HCT116 (cell line): ENCODE results near the gene SLC4A5. TPM values are rescaled to one million over a fixed set of nuclear protein-coding genes. Genes with fewer than 3 reads are reported as not detected.

Experiments used
- ATAC-seq: fragments of 200-7000 bp; cut with Tn5 transposase; 2 replicates; pipeline ENCODE4 v1.9.1; 2020; ENCODE audit warnings: mild to moderate bottlenecking, moderate library complexity
- BruUV-seq: library from RNA; stranded (reverse); fragments of 400-500 nt; replicated peaks from 2 replicates; lab custom pipeline; 2021; lab: Mats Ljungman, UMichigan
- CTCF ChIA-PET: fragments of 300-600 bp; sonication (Branson Sonifier 250); formaldehyde crosslinking; loops from one replicate; lab custom pipeline; 2021; ENCODE audit warnings: antibody characterized with exemption; lab: Charles Lee
- POLR2A ChIA-PET: fragments of 300-600, 350-600 bp; sonication (Branson Sonifier 250); formaldehyde crosslinking; loops from one replicate; lab custom pipeline; 2021; ENCODE audit warnings: antibody characterized with exemption; lab: Charles Lee
- RAD21 ChIA-PET, 2 experiments: fragments of 300-600 bp; sonication (Branson Sonifier 250); formaldehyde crosslinking; loops; one replicate each; lab custom pipeline; 2023; ENCODE audit warnings: low total read pairs in 2 of 2; ENCODE audit not compliant: uncharacterized antibody in 2 of 2, unreplicated experiment in 2 of 2, low non-redundant PET in 1 of 2; lab: Charles Lee
- DNase-seq: peaks from one replicate; pipeline ENCODE4 v3.0.0-alpha.2; 2010; ENCODE audit warnings: low read depth, low spot score
- H2AFZ ChIP-seq: fragments of 200-600 bp; shearing (Covaris generic), sonication (generic); 2 replicates; pipeline ENCODE4 v1.6.1; 2017; ENCODE audit warnings: low read depth, mixed run types, mixed read lengths, antibody characterized with exemption, low read length; ENCODE audit not compliant: poor library complexity, severe bottlenecking
- H3K27ac ChIP-seq: 2 replicates; pipeline ENCODE4 v1.5.1; 2012; ENCODE audit warnings: low read depth, low read length
- H3K27me3 ChIP-seq: fragments of 200-600 bp; sonication (generic); 2 replicates; pipeline ENCODE4 v1.6.1; 2016; ENCODE audit warnings: mixed run types, low read length, mixed read lengths; ENCODE audit not compliant: insufficient read depth
- H3K36me3 ChIP-seq, 2 experiments: fragments of 200-500 bp in 1 of 2; fragments of 200-600 bp in 1 of 2; sonication (Bioruptor generic) in 1 of 2; sonication (generic) in 1 of 2; 2 replicates each; pipeline versions ENCODE4 v1.5.1 to v1.6.1; 2014 to 2016; ENCODE audit warnings: low read length in 2 of 2, inconsistent platforms in 1 of 2, mixed read lengths in 1 of 2, mixed run types in 1 of 2; ENCODE audit not compliant: insufficient read depth in 2 of 2, control insufficient read depth in 1 of 2
- H3K4me1 ChIP-seq, 2 experiments: fragments of 200-600 bp in 1 of 2; sonication (generic) in 1 of 2; 2 replicates each; pipeline versions ENCODE4 v1.5.1 to v1.6.1; 2012 to 2017; ENCODE audit warnings: low read length in 2 of 2, inconsistent platforms in 1 of 2, mild to moderate bottlenecking in 1 of 2, mixed read lengths in 1 of 2, mixed run types in 1 of 2, moderate library complexity in 1 of 2; ENCODE audit not compliant: insufficient read depth in 2 of 2, control insufficient read depth in 1 of 2
- H3K4me2 ChIP-seq: fragments of 200-600 bp; sonication (generic); 2 replicates; pipeline ENCODE4 v1.6.1; 2017; ENCODE audit warnings: mixed run types, low read length, mixed read lengths
- H3K4me3 ChIP-seq, 2 experiments: fragments of 200-600 bp in 1 of 2; sonication (generic) in 1 of 2; replicated peaks in 1 of 2; 2 replicates each; pipeline ENCODE4 v1.5.1; 2011 to 2016; ENCODE audit warnings: low read length in 2 of 2, control low read depth in 1 of 2, low read depth in 1 of 2, mild to moderate bottlenecking in 1 of 2, mixed read lengths in 1 of 2, mixed run types in 1 of 2
- H3K79me2 ChIP-seq: fragments of 200-600 bp; sonication (generic); 2 replicates; pipeline ENCODE4 v1.6.1; 2017; ENCODE audit warnings: mild to moderate bottlenecking, mixed run types, low read length, moderate library complexity, mixed read lengths; ENCODE audit not compliant: insufficient read depth
- H3K9ac ChIP-seq: fragments of 200-600 bp; sonication (generic); 2 replicates; pipeline ENCODE4 v1.6.1; 2016; ENCODE audit warnings: low read length, mixed read lengths
- H3K9me2 ChIP-seq: fragments of 200-600 bp; sonication (generic), shearing (Covaris generic); 2 replicates; pipeline ENCODE4 v1.6.1; 2017; ENCODE audit warnings: mixed run types, mild to moderate bottlenecking, moderate library complexity; ENCODE audit not compliant: insufficient read depth
- H3K9me3 ChIP-seq, 2 experiments: fragments of 200-500 bp in 1 of 2; fragments of 200-600 bp in 1 of 2; sonication (Bioruptor generic) in 1 of 2; sonication (generic) in 1 of 2; 2 replicates each; pipeline ENCODE4 v1.6.1; 2014 to 2017; ENCODE audit warnings: low read length in 2 of 2, mixed read lengths in 2 of 2, inconsistent platforms in 1 of 2, low read depth in 1 of 2, mild to moderate bottlenecking in 1 of 2, mixed run types in 1 of 2, moderate library complexity in 1 of 2; ENCODE audit not compliant: control insufficient read depth in 1 of 2, insufficient read depth in 1 of 2
- H4K20me1 ChIP-seq: fragments of 200-600 bp; sonication (generic), shearing (Covaris generic); 2 replicates; pipeline ENCODE4 v1.6.1; 2017; ENCODE audit warnings: mixed run types, mild to moderate bottlenecking, moderate library complexity; ENCODE audit not compliant: insufficient read depth
- CEBPB ChIP-seq: IDR thresholded peaks from 2 replicates; pipeline ENCODE4 v1.6.1; 2012; ENCODE audit warnings: low read depth
- FOSL1 ChIP-seq: IDR thresholded peaks from 2 replicates; pipeline ENCODE4 v1.6.1; 2012; ENCODE audit warnings: low read depth
- POLR2A ChIP-seq: IDR thresholded peaks from 2 replicates; pipeline ENCODE4 v1.7.0; 2011; ENCODE audit warnings: borderline replicate concordance; ENCODE audit not compliant: insufficient read depth, insufficient read length; ENCODE audit errors: extremely low read depth
- POLR2AphosphoS5 ChIP-seq: IDR thresholded peaks from 2 replicates; pipeline ENCODE4 v1.6.1; 2011; ENCODE audit warnings: mild to moderate bottlenecking, low read depth, low read length, moderate library complexity
- RAD21 ChIP-seq: IDR thresholded peaks from 2 replicates; pipeline ENCODE4 v1.6.1; 2012; ENCODE audit warnings: low read depth, mild to moderate bottlenecking
- REST ChIP-seq: IDR thresholded peaks from 2 replicates; pipeline ENCODE4 v1.6.1; 2012; ENCODE audit warnings: low read depth
- SIN3A ChIP-seq: IDR thresholded peaks from 2 replicates; pipeline ENCODE4 v1.6.1; 2012; ENCODE audit warnings: low read depth
- SRF ChIP-seq: IDR thresholded peaks from 2 replicates; pipeline ENCODE4 v1.6.1; 2012; ENCODE audit warnings: low read depth
- ZFX ChIP-seq: fragments of 450-650 bp; IDR thresholded peaks from 2 replicates; pipeline ENCODE4 v1.6.1; 2017
- intact Hi-C: fragments of 100-400 bp; cut with micrococcal nuclease; formaldehyde crosslinking; loops from 2 replicates; pipeline ENCODE4 v1.10.0; 2022
- total RNA-seq: library from RNA; stranded (reverse); gene quantifications from one replicate; pipeline ENCODE4 v1.2.1, GENCODE V29; 2021; ENCODE audit not compliant: unreplicated experiment
- TF ChIP-seq, protein P1 (sequence below): IDR thresholded peaks from 2 replicates; pipeline ENCODE4 v1.6.1; 2011; ENCODE audit warnings: mild to moderate bottlenecking, low read length, moderate library complexity; ENCODE audit not compliant: insufficient replicate concordance; ENCODE audit errors: extremely low read depth
- TF ChIP-seq, protein P2 (sequence below), 3 experiments: fragments of 200-600 bp in 1 of 3; sonication (generic) in 1 of 3; IDR thresholded peaks in 2 of 3; conservative IDR thresholded peaks in 1 of 3; 2 replicates each; pipeline ENCODE4 v1.5.1; 2012 to 2017; ENCODE audit warnings: low read depth in 2 of 3, low read length in 2 of 3, antibody characterized with exemption in 1 of 3, borderline replicate concordance in 1 of 3, control low read depth in 1 of 3, mild to moderate bottlenecking in 1 of 3, mixed read lengths in 1 of 3, mixed run types in 1 of 3, moderate library complexity in 1 of 3; ENCODE audit not compliant: insufficient read depth in 1 of 3

SLC4A5 gene
- total RNA-seq, 1 experiment from 2014 or later: 0.91 TPM

GRCh38 chr2:74312913-74313312, 30.3 kb downstream of the SLC4A5 start:
- H3K27me3 ChIP-seq: no peaks in the 10 kb centered on the region

More at GRCh38 chr2:74312913-74313312, 30.3 kb downstream of the SLC4A5 start:
- BruUV-seq: no TSS peak
- no peak overlapping the region for H2AFZ ChIP-seq
- intact Hi-C loops: no loop called here
- no peaks in the 10 kb centered on the region for H4K20me1 ChIP-seq
- H3K4me2 ChIP-seq: no peak overlapping the region
- DNase-seq: no peak
- H3K9me2 ChIP-seq: no peaks in the 10 kb centered on the region
- TF ChIP-seq ZFX (no peak), POLR2A (no peak), RAD21 (no peak), SIN3A (no peak), POLR2AphosphoS5 (no peak), REST (no peak), FOSL1 (no peak), CEBPB (no peak), SRF (no peak)
- TF ChIP-seq, protein P1, sequence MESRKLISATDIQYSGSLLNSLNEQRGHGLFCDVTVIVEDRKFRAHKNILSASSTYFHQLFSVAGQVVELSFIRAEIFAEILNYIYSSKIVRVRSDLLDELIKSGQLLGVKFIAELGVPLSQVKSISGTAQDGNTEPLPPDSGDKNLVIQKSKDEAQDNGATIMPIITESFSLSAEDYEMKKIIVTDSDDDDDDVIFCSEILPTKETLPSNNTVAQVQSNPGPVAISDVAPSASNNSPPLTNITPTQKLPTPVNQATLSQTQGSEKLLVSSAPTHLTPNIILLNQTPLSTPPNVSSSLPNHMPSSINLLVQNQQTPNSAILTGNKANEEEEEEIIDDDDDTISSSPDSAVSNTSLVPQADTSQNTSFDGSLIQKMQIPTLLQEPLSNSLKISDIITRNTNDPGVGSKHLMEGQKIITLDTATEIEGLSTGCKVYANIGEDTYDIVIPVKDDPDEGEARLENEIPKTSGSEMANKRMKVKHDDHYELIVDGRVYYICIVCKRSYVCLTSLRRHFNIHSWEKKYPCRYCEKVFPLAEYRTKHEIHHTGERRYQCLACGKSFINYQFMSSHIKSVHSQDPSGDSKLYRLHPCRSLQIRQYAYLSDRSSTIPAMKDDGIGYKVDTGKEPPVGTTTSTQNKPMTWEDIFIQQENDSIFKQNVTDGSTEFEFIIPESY: no peak
- TF ChIP-seq, protein P2, sequence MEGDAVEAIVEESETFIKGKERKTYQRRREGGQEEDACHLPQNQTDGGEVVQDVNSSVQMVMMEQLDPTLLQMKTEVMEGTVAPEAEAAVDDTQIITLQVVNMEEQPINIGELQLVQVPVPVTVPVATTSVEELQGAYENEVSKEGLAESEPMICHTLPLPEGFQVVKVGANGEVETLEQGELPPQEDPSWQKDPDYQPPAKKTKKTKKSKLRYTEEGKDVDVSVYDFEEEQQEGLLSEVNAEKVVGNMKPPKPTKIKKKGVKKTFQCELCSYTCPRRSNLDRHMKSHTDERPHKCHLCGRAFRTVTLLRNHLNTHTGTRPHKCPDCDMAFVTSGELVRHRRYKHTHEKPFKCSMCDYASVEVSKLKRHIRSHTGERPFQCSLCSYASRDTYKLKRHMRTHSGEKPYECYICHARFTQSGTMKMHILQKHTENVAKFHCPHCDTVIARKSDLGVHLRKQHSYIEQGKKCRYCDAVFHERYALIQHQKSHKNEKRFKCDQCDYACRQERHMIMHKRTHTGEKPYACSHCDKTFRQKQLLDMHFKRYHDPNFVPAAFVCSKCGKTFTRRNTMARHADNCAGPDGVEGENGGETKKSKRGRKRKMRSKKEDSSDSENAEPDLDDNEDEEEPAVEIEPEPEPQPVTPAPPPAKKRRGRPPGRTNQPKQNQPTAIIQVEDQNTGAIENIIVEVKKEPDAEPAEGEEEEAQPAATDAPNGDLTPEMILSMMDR (IDR thresholded peaks at IDR 0.05 in 2 of 3, conservative IDR thresholded peaks at IDR 0.05 in 1 of 3; ENCODE audit: borderline replicate concordance in 1 of 3, insufficient read depth in 1 of 3, low read depth in 2 of 3, low read length in 2 of 3): no peak
- H3K9ac ChIP-seq: no peak overlapping the region
- H3K36me3 ChIP-seq: no peaks in the 10 kb centered on the region
- no peaks in the 10 kb centered on the region for H3K9me3 ChIP-seq
- H3K4me1 ChIP-seq: no peaks in the 10 kb centered on the region
- POLR2A ChIA-PET: no interaction called here
- H3K4me3 ChIP-seq: no peak overlapping the region
- CTCF ChIA-PET: no interaction called here
- RAD21 ChIA-PET: no interaction called here
- no peak overlapping the region for H3K27ac ChIP-seq
- no peak for ATAC-seq
- no peaks in the 10 kb centered on the region for H3K79me2 ChIP-seq
